Vagina (tissue), 2 donors: Measurements from ENCODE around the gene PRH1. TPM values are rescaled to one million over a fixed set of nuclear protein-coding genes. Genes with fewer than 3 reads are reported as not detected.

Source experiments
- DNase-seq, 2 donors: peaks; one replicate each; pipeline ENCODE4 v3.0.0-alpha.2; 2017; ENCODE audit errors: extremely low spot score in 2 of 2
- H3K27ac ChIP-seq: fragments of 200-600 bp; sonication (generic); one replicate; pipeline ENCODE4 v1.5.1; 2019
- H3K27me3 ChIP-seq: fragments of 200-600 bp; sonication (generic); one replicate; pipeline ENCODE4 v1.5.1; 2019
- H3K36me3 ChIP-seq, 2 donors: fragments of 200-600 bp; sonication (generic); one replicate each; pipeline ENCODE4 v1.5.1; 2017 to 2019
- H3K4me1 ChIP-seq: fragments of 200-600 bp; sonication (generic); one replicate; pipeline ENCODE4 v1.5.1; 2019
- H3K4me3 ChIP-seq, 2 donors: fragments of 200-600 bp; sonication (generic); 1 replicate in 1 of 2; 2 replicates in 1 of 2; pipeline ENCODE4 v1.5.1; 2016 to 2019
- H3K9me3 ChIP-seq: fragments of 200-600 bp; sonication (generic); one replicate; pipeline ENCODE4 v1.5.1; 2019
- CTCF ChIP-seq, 3 experiments: fragments of 450-650 bp in 2 of 3; fragments of 200-600 bp in 1 of 3; sonication (generic) in 1 of 3; IDR thresholded peaks; one replicate each; pipeline ENCODE4 v1.5.1; 2017 to 2019; ENCODE audit warnings: antibody characterized with exemption in 3 of 3, mild to moderate bottlenecking in 2 of 3, moderate library complexity in 2 of 3
- POLR2A ChIP-seq, 2 donors: fragments of 450-650 bp; IDR thresholded peaks; one replicate each; pipeline ENCODE4 v1.6.1; 2017; ENCODE audit warnings: antibody characterized with exemption in 2 of 2, mild to moderate bottlenecking in 2 of 2, moderate library complexity in 2 of 2
- POLR2AphosphoS5 ChIP-seq, 2 donors: sonication (generic); formaldehyde crosslinking; IDR thresholded peaks; one replicate each; pipeline ENCODE4 v1.9.0; 2017; ENCODE audit warnings: antibody characterized with exemption in 2 of 2, mild to moderate bottlenecking in 2 of 2, low read depth in 1 of 2; ENCODE audit not compliant: insufficient read depth in 1 of 2
- intact Hi-C: fragments of 100-400 bp; cut with DNase I; formaldehyde crosslinking; loops from one replicate; pipeline ENCODE4 v1.15.1; 2023
- total RNA-seq: library from RNA; depleted of rRNA; stranded (reverse); fragments of >200 nt; gene quantifications from one replicate; pipeline ENCODE4 v1.2.3, GENCODE V29; 2016

The PRH1 gene
- total RNA-seq, 1 donor from 2014 or later = 21.6 TPM

DNA sequence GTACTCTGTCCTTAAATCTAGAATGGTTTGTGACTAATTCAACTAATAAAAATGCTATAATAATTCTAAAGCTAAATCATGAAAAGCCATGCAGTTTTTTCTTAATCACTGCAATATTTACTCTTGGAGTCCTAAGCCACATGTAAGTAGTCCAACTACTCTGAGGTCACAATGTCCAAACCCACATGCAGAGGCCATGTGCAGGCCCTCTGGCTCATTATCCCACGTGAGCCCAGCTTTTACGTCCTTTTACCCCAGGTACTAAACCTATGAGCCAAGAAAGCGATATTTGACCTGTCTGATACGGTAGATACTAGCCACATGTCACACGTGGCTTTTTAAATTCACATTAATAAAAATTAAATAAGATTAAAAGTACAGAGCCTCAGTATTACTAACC lies 12.8 kb upstream of the PRH1 start:
- no peak for DNase-seq
- H3K36me3 ChIP-seq = no peaks in the 10 kb centered on the region
- H3K27ac ChIP-seq = no peak overlapping the region
- H3K9me3 ChIP-seq = no peaks in the 10 kb centered on the region
- no peaks in the 10 kb centered on the region for H3K27me3 ChIP-seq
- no peaks in the 10 kb centered on the region for H3K4me1 ChIP-seq
- intact Hi-C loops = no loop called here
- no peak for TF ChIP-seq POLR2A (IDR thresholded peaks at IDR 0.05)
- no peak for TF ChIP-seq POLR2AphosphoS5 (IDR thresholded peaks at IDR 0.05; ENCODE audit: insufficient read depth in 1 of 2, low read depth in 1 of 2)
- no peak for TF ChIP-seq CTCF (IDR thresholded peaks at IDR 0.05)
- H3K4me3 ChIP-seq = no peak overlapping the region

GRCh38 chr12:10891937-10892336 lies 7.9 kb upstream of the PRH1 start:
- H3K4me3 ChIP-seq = no peak overlapping the region
- H3K4me1 ChIP-seq = no peaks in the 10 kb centered on the region
- H3K27ac ChIP-seq = no peak overlapping the region
- no peaks in the 10 kb centered on the region for H3K9me3 ChIP-seq
- TF ChIP-seq POLR2AphosphoS5 (IDR thresholded peaks at IDR 0.05; ENCODE audit: insufficient read depth in 1 of 2, low read depth in 1 of 2) = no peak
- TF ChIP-seq CTCF (IDR thresholded peaks at IDR 0.05) = no peak
- TF ChIP-seq POLR2A (IDR thresholded peaks at IDR 0.05) = no peak
- H3K27me3 ChIP-seq = no peaks in the 10 kb centered on the region
- no peak for DNase-seq
- intact Hi-C loops = no loop called here
- no peaks in the 10 kb centered on the region for H3K36me3 ChIP-seq

DNA sequence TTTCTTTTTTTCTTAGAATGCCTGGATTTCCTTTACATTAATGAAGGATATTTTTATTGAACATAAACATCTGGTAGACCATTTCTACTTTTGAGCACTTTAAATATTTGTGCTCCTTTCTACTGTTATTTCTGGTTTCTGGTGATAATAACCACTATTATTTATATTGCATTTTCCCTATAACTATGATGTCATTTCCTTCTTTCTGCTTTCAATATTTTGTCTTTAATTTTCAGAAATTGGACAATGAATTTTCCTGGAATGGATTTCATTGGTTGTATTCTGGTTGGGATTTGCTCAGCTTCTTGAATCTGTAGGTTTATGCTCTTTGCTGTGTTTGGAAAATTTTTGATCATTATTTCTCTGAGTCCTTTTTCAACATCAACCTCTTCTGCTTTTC lies 5.2 kb upstream of the PRH1 start:
- no peaks in the 10 kb centered on the region for H3K36me3 ChIP-seq
- no peaks in the 10 kb centered on the region for H3K27me3 ChIP-seq
- intact Hi-C loops = no loop called here
- H3K4me1 ChIP-seq = no peaks in the 10 kb centered on the region
- no peak for DNase-seq
- H3K4me3 ChIP-seq = no peak overlapping the region
- no peak overlapping the region for H3K27ac ChIP-seq
- H3K9me3 ChIP-seq = no peaks in the 10 kb centered on the region
- TF ChIP-seq POLR2AphosphoS5 (IDR thresholded peaks at IDR 0.05; ENCODE audit: insufficient read depth in 1 of 2, low read depth in 1 of 2) (no peak), POLR2A (IDR thresholded peaks at IDR 0.05) (no peak), CTCF (IDR thresholded peaks at IDR 0.05) (no peak)

DNA sequence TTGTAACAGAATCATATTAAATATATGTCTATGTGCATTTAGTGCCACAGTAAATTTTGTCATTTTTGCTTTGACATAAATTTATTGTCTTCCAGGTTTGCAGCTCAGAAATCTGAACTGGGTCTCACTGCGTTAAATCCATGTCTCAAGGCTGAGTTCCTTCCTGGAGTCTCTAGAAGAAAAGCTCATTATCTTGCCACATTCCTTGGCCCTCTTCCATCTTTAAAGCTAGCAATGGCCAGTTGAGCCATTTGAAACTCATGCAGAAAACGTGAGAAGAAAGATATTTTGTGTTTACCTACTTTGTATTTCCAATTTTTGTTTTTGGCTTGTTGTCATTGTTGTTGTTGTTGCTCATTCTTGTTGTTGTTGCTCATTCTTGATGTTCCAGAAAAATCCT lies 10.7 kb downstream of the PRH1 start:
- TF ChIP-seq POLR2A (IDR thresholded peaks at IDR 0.05) = no peak
- TF ChIP-seq CTCF (IDR thresholded peaks at IDR 0.05) = no peak
- TF ChIP-seq POLR2AphosphoS5 (IDR thresholded peaks at IDR 0.05; ENCODE audit: insufficient read depth in 1 of 2, low read depth in 1 of 2) = no peak
- no peak for DNase-seq
- Histone ChIP-seq H3K36me3 (no peaks in the 10 kb centered on the region), H3K27me3 (no peaks in the 10 kb centered on the region), H3K9me3 (no peaks in the 10 kb centered on the region), H3K4me3 (no peak overlapping the region), H3K4me1 (no peaks in the 10 kb centered on the region), H3K27ac (no peak overlapping the region)
- intact Hi-C loops = no loop called here

DNA sequence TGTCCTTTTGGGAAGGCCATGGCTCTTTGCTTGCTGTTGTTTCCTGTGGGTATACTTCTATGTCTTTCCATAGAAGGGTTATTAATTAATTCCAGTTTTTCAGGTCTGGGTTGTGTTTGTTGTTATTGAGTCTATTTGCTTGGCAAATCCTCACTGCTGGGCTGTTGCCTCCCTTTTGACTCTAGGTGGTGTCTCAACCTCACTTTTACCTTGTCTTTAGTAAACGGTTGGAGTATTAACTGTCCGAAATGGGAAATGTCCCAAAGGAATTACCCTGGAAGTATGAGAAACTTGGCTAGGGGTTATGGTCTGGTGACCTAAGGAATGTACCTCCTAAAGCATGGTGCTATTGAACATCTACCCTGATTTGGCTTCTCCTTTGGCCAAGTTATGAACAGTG lies 16.7 kb downstream of the PRH1 start:
- no peak overlapping the region for H3K4me3 ChIP-seq

More for the DNA sequence above, 16.7 kb downstream of the PRH1 start:
- intact Hi-C loops = no loop called here
- H3K4me1 ChIP-seq = no peaks in the 10 kb centered on the region
- H3K9me3 ChIP-seq = peaks cover 5% of the 10 kb centered on the region
- H3K36me3 ChIP-seq = no peaks in the 10 kb centered on the region
- DNase-seq = no peak
- H3K27ac ChIP-seq = no peak overlapping the region
- H3K27me3 ChIP-seq = no peaks in the 10 kb centered on the region
- TF ChIP-seq CTCF (IDR thresholded peaks at IDR 0.05) = no peak
- no peak for TF ChIP-seq POLR2A (IDR thresholded peaks at IDR 0.05)
- no peak for TF ChIP-seq POLR2AphosphoS5 (IDR thresholded peaks at IDR 0.05; ENCODE audit: insufficient read depth in 1 of 2, low read depth in 1 of 2)
